Renal cortex interstitium (tissue), 11 donors: ENCODE data around the gene NPHP1. TPM values are rescaled to one million over a fixed set of nuclear protein-coding genes. Genes with fewer than 3 reads are reported as not detected.
A peak's percentile ranks its signal among the peaks of the same experiment; 100 is the strongest.
"Not testable (repeated sequence)": the region's sequence is repeated elsewhere in the genome, so short reads cannot be mapped to it uniquely, and the experiment has no call there.

Experiments used
- DNase-seq, 11 donors: peaks; one replicate each; pipeline ENCODE4 v3.0.0-alpha.2; 2013; ENCODE audit warnings: low read depth in 9 of 11, low spot score in 4 of 11; ENCODE audit errors: extremely low read depth in 1 of 11
- polyA plus RNA-seq, 3 donors: library from polyadenylated mRNA; unstranded; fragments of 120-200 nt; gene quantifications; one replicate each; pipeline ENCODE4 v1.2.1, GENCODE V29; 2013; ENCODE audit not compliant: insufficient read length in 3 of 3

The NPHP1 gene
- polyA plus RNA-seq, 3 donors = 14.0 to 19.8 (median 17.6) TPM

DNA sequence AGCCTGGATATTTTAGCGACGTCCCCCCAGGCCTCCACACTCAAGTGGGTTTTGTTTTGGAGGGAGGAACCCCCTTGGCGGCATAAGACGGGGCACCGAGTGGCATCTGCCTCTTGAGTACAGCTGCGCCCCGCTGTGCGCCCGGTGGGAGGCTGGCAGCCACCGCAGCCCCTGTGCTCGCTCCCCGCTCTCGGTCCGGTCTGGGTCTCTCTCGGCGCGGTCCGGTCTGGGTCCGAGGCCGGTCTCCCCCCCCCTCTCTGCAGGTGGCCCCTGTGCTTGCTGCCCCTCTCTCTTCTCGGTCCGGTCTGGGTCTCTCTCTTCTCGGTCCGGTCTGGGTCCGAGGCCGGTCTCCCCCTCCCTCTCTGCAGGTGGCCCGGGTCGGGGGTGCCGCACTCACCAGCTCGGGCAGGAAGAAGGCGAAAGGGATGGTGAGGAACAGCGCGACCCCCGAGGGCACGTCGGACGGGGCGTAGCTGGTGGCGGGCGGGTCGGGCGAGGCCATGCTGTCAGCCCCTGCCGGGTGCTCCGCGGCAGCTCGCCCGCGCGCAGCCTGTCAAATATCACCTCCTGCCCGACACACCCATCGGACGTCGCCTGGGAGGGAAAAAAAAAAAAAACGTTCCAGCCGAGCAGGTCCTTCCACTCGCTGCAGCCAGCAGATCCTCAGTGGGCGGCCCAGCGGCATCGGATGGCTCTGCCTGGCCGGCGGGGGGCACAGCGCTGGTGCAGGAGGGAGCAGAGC is 89.4 kb downstream of the NPHP1 start, which contains the start of gene MALL:
Gene MALL (minus strand): TSS at position 532 of the 742 bp plus-strand sequence. CDS start 30 bp downstream, at position 502.
- DNase-seq = no peak

DNA sequence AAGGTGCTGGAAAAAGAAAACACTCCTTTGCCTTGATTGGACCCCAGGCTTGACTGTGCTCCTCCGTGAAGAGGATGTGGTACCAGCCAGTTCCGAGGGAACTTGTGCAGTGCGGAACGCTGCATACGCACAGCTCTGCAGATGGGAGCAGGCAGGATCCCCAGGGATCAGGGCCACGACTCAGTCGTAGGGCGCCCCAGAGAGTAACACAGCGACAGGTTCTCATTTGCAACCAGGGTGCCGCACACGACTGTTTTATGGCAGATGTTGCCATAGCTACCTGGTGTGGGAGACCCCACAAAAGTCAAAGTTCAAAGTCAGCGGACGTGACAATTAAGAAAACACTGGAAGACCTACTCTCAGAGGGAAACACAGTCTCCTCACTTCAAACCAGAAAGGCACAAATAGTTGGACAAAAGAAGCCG is 90.0 kb downstream of the NPHP1 start:
- no peak for DNase-seq

- no peak for DNase-seq
Observed at GRCh38 chr2:110113961-110114591, 90.7 kb downstream of the NPHP1 start.

- not testable (repeated sequence) for DNase-seq
Observed at GRCh38 chr2:110108291-110108690, 96.5 kb downstream of the NPHP1 start.

DNA sequence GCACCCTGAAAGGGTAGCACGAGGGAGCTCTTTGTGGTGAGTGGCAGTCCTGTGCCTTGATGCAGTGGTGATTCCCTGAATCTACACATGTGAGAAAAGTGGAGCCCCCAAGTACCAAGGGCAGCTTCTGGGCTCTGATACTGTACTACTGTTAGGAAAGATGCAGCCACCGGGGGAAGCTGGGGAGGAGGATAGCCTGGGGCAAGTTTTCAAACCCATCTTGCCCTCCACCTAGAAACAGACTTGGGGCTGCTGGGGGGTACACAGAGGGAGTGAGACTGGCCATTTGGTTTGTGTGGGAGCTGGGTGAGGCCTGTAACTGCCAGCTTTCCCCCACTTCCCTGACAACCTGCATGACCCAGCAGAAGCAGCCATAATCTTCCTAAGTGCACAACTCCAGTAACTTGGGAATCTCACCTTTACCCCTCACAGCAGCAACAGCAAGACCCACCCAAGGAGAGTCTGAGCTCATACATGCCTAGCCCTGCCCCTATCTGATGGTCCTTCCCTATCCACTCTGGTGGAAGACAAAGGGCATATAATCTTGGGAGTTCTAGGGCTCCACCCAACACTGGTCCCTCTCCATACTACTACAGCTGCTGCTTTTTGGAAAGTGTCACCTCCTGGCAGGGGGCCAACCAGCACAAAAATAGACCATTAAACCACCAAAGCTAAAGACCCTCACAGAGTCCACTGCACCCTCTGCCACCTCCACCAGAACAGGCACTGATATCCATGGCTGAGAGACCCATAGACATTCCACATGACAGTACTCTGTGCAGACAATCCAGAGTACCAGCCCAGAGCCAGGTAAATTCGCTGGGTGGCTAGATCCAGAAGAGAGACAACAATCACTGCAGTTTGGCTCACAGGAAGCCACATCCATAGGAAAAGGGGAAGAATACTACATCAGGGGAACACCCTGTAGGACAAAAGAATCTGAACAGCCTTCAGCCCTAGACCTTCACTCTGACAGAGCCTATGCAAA is 97.4 kb downstream of the NPHP1 start:
- no peak for DNase-seq

GRCh38 chr2:110106642-110107041 is 98.2 kb downstream of the NPHP1 start:
- DNase-seq = no peak

DNA sequence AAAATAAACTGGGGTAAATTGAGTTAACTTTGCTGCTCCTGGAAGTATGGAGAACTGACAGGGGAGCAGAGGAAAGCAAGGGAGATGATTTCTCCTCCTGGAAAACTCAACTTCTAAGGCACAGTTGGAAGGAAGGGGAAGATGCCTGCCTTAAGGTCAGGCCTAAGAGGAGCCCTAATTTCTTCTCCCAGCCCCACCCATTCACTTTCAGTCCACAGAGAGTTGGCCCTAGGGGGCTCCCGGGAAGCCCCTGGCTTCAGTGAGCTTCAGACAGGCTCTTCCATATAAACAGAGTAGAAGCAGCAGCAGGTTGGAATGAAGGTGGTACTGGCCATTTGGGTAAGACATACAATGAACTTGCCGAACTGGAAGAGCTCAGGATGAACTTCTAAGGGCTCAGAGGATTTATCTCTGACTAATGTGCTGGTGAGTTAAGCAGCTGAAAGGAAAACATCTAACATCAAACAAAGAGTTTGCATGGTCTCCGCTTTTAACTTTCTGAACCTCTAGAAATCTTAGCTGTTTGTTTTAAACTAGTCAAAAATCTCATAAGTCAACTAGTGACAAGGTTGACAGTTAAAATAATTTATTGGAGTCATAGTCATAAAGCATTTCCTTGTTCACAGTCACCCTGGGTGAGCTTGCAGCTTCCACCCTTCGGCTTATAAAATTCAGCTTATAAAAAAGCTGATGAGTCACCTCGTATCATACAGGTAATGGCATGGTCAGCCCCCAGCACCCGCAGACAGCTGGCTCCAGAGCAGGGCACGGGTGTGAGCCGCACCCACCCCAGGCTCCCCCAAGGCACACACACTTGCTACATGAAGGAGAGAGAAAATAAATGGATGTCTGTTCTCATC is 99.0 kb downstream of the NPHP1 start:
- no peak for DNase-seq

GRCh38 chr2:110105183-110105582 is 99.6 kb downstream of the NPHP1 start:
- DNase-seq = no peak

DNA sequence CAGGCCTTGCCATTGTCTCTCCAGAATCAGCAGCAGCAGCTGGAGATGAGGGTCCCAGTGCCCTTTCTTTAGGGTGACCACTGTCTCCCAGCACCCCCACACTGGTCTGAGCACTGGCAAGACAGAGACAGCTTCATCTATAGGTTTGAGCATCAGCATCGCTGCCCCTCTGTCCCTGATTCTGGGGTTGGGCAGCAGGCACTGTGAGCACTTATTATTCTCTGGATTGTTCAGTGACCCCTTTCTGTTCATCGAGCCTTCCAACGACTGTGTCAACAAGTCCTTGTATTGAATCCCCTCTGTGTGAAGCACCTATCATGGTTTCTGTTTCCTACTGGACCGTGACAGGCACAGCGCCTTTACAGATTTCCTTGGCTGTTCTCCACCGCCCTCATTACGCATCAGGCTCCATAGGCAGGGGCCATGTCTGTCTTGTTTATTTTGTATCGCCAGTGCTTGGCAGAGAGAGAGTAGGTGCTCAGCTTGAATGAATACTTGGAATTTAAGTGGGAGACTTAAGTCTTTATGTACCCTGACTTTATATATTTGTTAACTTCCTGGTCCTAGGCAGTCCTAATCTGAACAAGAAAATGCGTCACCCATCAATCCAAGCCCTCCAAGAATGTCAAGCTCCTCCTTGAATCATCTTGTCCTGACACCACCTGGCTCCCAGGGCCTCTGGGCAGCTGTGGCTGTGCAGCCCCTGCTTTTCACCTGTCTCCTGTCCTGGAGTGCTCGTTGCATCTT is 100.6 kb downstream of the NPHP1 start:
- DNase-seq = no peak

DNA sequence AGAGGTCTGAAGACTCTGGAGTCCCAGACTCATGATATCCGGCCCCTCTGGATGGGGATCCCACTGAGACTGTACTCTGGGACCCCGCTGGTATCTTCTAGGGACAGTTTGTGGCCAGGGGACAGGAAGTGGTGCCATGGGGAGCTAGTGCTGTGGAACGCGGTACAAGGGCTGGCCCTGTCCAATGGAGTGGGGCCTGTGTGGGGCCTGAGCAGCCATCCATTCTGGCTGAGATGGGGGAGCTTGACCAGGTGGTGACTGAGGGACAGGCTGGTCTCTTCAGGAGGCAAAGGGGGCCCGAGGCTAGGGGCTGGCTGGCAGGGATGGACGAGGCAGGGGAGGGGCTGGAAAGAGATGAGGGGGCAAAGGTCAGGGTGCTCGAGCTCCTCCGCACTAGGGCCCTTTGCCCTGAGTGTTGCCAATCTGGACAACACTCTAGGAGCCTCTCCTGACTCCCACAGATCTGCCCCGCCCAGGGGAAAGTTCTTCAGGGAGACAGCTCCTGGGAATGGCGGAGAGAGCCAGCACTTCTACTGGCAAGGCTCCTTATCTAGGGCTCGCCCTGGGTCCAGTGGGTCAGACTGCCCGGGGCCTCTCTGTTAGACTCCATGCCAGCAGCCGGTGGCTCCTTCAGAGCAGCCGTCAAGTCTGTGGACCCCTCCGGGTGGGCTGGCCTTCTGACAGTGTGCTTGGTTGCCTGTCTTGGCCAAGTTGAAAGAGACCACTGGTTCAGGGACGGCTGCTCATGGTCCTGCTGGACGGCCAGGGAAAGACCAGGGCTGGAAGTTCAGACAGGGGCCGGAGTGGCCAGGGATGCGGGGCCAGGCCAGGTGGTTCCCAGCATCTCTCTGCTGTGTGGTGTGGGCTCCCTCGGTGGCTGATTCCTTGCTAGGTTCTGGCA is 101.5 kb downstream of the NPHP1 start:
- DNase-seq = no peak

GRCh38 chr2:110101901-110102803 is 102.7 kb downstream of the NPHP1 start:
- no peak for DNase-seq

DNA sequence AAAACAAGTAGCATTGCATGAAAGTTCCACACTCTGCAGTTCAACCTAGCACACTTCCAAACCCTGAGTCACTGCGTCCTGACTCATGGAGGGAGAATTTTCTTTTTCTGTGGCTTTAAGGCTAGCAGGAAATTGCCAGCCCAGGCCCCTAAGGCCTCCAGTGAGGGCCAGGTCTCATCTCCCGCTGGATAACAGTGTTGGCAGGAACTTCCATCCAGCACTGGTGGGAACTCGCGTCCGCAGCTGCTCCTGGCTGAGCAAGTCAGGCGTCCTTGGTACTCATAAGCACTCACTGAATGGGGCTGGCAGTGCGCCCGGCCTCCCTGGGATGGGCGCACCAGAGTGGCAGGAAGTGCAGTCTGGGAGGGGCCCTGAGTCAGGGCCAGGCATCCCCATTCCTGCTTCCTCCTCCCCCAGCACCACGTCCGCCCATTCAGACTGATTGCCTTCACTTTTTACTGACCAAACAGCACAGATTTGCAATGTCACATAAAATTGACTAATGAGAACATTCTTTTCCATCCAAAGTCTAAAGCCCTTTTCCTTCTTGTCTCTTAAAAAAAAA is 103.5 kb downstream of the NPHP1 start:
- DNase-seq = peak in 8 of 11 donors; percentile 38 to 79 (median 64)

DNA sequence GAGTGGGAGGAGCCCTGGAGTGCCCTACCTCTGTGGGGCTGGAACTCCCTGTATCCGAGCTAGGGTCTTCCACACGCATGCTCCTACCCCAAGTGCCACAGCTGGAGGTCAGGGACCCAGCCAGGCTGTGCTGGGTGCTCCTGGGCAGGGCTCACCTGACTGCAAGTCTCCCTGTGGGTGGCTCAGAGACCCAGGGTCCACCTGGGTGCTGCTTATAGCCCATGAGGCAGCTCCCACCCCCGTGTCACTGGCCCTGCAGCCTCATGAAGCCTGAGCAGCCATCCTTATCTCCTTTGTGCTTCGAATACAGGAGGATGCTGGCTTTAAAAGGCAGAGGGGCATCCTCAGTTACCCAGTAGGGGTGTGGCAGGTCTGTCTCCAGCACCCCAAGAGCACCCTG is 103.9 kb downstream of the NPHP1 start:
- not testable (repeated sequence) for DNase-seq

- no peak for DNase-seq
Observed at GRCh38 chr2:110100480-110100879, 104.3 kb downstream of the NPHP1 start.

DNA sequence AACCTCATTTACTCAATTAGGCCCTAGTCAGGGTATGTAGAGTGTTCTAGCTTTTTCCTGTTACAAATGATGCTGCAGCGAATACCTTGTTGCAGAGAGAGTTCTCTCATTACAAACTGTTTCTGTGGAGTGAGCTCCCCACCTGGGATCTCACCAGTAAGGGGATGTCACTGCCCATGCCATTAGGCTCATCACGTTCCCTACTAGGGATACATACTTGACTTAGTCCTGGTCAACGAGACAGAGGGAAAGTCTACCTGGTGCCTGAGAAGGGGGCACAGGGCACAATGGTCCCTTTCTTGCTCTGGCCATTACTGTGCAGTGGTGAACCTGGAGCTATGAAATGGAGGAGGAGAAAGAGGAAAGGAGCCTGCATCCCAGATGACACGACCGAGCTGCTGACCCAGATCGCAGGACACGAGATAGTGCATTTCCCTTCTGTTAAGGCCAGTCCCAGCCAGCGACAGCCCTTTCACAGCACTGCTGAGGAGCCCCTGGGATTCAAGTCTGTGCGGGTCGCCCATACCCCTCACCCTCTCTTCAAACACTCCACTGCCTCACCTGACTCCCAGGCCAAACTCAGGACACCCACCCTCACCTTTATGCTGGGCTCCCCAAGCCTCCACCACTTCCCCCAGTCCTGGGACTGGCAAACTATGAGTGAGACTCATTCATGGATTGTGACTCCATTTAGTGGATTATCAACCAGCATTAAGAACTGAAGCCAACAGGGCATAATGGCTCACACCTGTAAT is 105.2 kb downstream of the NPHP1 start:
- DNase-seq = no peak
